KMS-11 (cell line): ENCODE results near the gene UGGT1.
A peak's percentile ranks its signal among the peaks of the same experiment; 100 is the strongest.

Experiments used
- H2AFZ ChIP-seq: fragments of 200-600 bp; sonication (generic); 2 replicates; pipeline ENCODE4 v1.6.1; 2016; ENCODE audit warnings: antibody characterized with exemption, mixed run types, low read depth
- H3K27ac ChIP-seq: fragments of 200-600 bp; sonication (generic); 2 replicates; pipeline ENCODE4 v1.6.1; 2016; ENCODE audit warnings: mild to moderate bottlenecking, mixed run types
- H3K27me3 ChIP-seq: fragments of 200-600 bp; sonication (generic); 2 replicates; pipeline ENCODE4 v1.6.1; 2017; ENCODE audit warnings: mild to moderate bottlenecking, low read depth, mixed run types, moderate library complexity; ENCODE audit not compliant: insufficient read depth
- H3K36me3 ChIP-seq: fragments of 200-600 bp; sonication (generic); 2 replicates; pipeline ENCODE4 v1.6.1; 2017; ENCODE audit warnings: mild to moderate bottlenecking, mixed run types; ENCODE audit not compliant: insufficient read depth
- H3K4me1 ChIP-seq: fragments of 200-600 bp; sonication (generic); 2 replicates; pipeline ENCODE4 v1.6.1; 2016; ENCODE audit warnings: mild to moderate bottlenecking, low read depth, mixed run types; ENCODE audit not compliant: poor library complexity, severe bottlenecking
- H3K4me2 ChIP-seq: fragments of 200-600 bp; sonication (generic); 2 replicates; pipeline ENCODE4 v1.7.0; 2016; ENCODE audit warnings: mild to moderate bottlenecking, mixed run types
- H3K4me3 ChIP-seq: fragments of 200-600 bp; sonication (generic); IDR thresholded peaks from 2 replicates; pipeline ENCODE4 v1.6.1; 2017; ENCODE audit warnings: low read depth, low read length, mixed read lengths; ENCODE audit not compliant: insufficient read depth
- H3K79me2 ChIP-seq: fragments of 200-600 bp; sonication (generic); 2 replicates; pipeline ENCODE4 v1.6.1; 2016; ENCODE audit warnings: low read depth, mixed run types; ENCODE audit not compliant: insufficient read depth
- H3K9ac ChIP-seq: fragments of 200-600 bp; sonication (generic); 2 replicates; pipeline ENCODE4 v1.6.1; 2016; ENCODE audit warnings: mild to moderate bottlenecking, mixed run types
- H4K20me1 ChIP-seq: fragments of 200-600 bp; sonication (generic); 2 replicates; pipeline ENCODE4 v1.6.1; 2016; ENCODE audit warnings: mild to moderate bottlenecking, mixed run types; ENCODE audit not compliant: insufficient read depth
- CTCF ChIP-seq: fragments of 200-600 bp; sonication (generic); conservative IDR thresholded peaks from 2 replicates; pipeline ENCODE4 v1.6.1; 2017; ENCODE audit warnings: low read depth, mild to moderate bottlenecking, antibody characterized with exemption, low read length, moderate library complexity, mixed read lengths

The UGGT1 gene

GRCh38 chr2:128179461-128179755, 88.4 kb downstream of the UGGT1 start:
- no peak overlapping the region for H3K4me2 ChIP-seq
- H3K4me3 ChIP-seq, result no peak overlapping the region
- H3K79me2 ChIP-seq, result no peaks in the 10 kb centered on the region
- no peak overlapping the region for H3K27ac ChIP-seq
- H3K9ac ChIP-seq, result no peak overlapping the region
- no peak overlapping the region for H2AFZ ChIP-seq
- no peaks in the 10 kb centered on the region for H4K20me1 ChIP-seq
- H3K36me3 ChIP-seq, result no peaks in the 10 kb centered on the region
- peak; percentile 14; the same call in 1 of the 2 replicates for TF ChIP-seq CTCF
- no peaks in the 10 kb centered on the region for H3K4me1 ChIP-seq
- no peaks in the 10 kb centered on the region for H3K27me3 ChIP-seq

DNA sequence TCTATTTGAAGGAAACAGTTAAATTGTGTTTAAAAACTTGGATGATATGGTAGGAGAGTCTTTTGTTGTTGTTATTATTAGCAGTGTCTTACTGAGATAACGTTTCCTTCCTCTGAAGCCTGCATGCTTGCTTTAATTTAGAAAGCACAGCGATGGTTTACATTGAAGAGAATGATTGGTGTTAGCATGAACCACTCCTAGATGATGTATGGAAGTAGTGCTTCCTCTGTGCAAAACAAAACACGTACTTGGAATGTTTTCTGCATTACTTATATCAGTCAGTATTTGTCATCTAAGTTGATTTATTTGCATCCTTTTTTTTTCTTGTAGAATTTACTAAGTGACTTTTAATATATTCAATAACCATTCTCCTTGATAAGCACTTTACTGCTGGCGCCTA, 89.0 kb downstream of the UGGT1 start:
- Histone ChIP-seq H2AFZ (no peak overlapping the region), H3K27me3 (no peaks in the 10 kb centered on the region), H3K36me3 (no peaks in the 10 kb centered on the region), H3K4me1 (no peaks in the 10 kb centered on the region), H3K79me2 (no peaks in the 10 kb centered on the region), H3K4me3 (no peak overlapping the region), H4K20me1 (no peaks in the 10 kb centered on the region), H3K9ac (no peak overlapping the region), H3K4me2 (no peak overlapping the region), H3K27ac (no peak overlapping the region)
- no peak for TF ChIP-seq CTCF

DNA sequence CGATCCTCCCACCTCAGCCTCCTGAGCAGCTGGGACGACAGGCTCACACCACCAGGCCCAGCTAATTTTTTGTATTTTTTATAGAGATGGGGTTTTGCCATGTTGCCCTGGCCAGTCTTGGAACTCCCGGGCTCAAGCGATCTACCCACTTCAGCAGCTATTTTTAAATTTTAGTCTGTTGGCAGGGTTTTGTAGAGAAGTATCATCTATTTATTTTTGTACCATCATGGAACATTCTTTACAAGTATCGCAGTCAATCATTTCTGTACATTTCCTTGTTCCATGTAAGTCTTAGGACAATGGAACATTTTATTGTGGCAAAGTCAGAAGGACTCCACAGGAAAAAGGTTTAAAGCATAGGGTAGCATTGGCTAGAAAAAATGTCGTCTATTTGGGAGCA, 94.6 kb downstream of the UGGT1 start:
- Histone ChIP-seq H3K27ac (no peak overlapping the region), H3K4me2 (no peak overlapping the region), H3K4me1 (peaks cover 12% of the 10 kb centered on the region), H2AFZ (no peak overlapping the region), H3K27me3 (no peaks in the 10 kb centered on the region), H3K79me2 (no peaks in the 10 kb centered on the region), H4K20me1 (no peaks in the 10 kb centered on the region), H3K4me3 (no peak overlapping the region), H3K36me3 (no peaks in the 10 kb centered on the region), H3K9ac (no peak overlapping the region)
- TF ChIP-seq CTCF, result no peak

GRCh38 chr2:128187032-128187654, 96.1 kb downstream of the UGGT1 start:
- Histone ChIP-seq H3K79me2 (no peaks in the 10 kb centered on the region), H3K27me3 (no peaks in the 10 kb centered on the region), H2AFZ (no peak overlapping the region), H3K4me2 (peak overlapping the region; percentile 8; the same call in 1 of the 2 replicates), H3K36me3 (no peaks in the 10 kb centered on the region), H3K4me3 (no peak overlapping the region), H3K27ac (peak overlapping the region; percentile 60), H4K20me1 (no peaks in the 10 kb centered on the region), H3K4me1 (peaks cover 12% of the 10 kb centered on the region), H3K9ac (no peak overlapping the region; the same call in 1 of the 2 replicates)
- no peak for TF ChIP-seq CTCF
